Vagina (tissue), 2 donors: ENCODE results near the gene FCER2.

ENCODE experiments used
- POLR2AphosphoS5 ChIP-seq, 2 donors: sonication (generic); formaldehyde crosslinking; IDR thresholded peaks; one replicate each; pipeline ENCODE4 v1.9.0; 2017; ENCODE audit warnings: antibody characterized with exemption in 2 of 2, mild to moderate bottlenecking in 2 of 2, low read depth in 1 of 2; ENCODE audit not compliant: insufficient read depth in 1 of 2
- TF ChIP-seq, protein P1 (sequence below), 3 experiments: fragments of 450-650 bp in 2 of 3; fragments of 200-600 bp in 1 of 3; sonication (generic) in 1 of 3; IDR thresholded peaks; one replicate each; pipeline ENCODE4 v1.5.1; 2017 to 2019; ENCODE audit warnings: antibody characterized with exemption in 3 of 3, mild to moderate bottlenecking in 2 of 3, moderate library complexity in 2 of 3

DNA sequence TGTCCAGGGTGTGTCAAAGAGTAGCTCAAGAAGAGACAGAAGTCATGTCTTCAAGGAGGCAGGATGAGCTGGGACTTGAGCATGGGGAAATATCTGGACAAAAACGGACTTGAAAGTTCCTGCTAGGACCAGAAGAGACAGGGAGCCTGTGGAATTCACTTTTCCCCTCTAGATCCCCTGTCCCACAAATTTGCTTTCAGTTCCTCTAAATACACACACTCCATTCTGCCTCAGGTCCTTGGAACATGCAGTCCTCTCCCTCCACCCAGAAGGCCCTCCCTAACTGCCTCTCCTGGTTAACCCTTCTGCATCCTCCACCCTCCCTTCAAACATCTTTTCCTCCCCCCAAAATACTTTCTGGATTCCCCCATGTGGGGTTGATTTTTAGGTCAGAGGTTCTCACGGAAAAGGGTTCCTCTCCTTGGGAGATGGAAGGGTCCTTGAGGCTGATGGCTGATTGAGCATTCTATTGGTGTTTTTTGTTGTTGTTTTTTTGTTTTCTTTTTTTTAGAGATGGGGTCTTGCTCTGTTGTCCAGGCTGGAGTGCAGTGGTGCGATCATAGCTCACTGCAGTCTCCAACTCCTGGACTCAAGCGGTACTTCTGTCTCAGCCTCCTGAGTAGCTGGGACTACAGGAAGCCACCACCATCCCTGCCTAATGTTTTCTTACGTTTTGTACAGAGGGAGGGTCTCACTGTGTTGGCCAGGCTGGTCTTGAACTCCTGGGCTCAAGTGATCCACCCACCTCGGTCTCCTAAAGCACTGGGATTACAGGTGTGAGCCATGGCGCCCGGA lies 40.0 kb downstream of the FCER2 start:
- TF ChIP-seq, protein P1, sequence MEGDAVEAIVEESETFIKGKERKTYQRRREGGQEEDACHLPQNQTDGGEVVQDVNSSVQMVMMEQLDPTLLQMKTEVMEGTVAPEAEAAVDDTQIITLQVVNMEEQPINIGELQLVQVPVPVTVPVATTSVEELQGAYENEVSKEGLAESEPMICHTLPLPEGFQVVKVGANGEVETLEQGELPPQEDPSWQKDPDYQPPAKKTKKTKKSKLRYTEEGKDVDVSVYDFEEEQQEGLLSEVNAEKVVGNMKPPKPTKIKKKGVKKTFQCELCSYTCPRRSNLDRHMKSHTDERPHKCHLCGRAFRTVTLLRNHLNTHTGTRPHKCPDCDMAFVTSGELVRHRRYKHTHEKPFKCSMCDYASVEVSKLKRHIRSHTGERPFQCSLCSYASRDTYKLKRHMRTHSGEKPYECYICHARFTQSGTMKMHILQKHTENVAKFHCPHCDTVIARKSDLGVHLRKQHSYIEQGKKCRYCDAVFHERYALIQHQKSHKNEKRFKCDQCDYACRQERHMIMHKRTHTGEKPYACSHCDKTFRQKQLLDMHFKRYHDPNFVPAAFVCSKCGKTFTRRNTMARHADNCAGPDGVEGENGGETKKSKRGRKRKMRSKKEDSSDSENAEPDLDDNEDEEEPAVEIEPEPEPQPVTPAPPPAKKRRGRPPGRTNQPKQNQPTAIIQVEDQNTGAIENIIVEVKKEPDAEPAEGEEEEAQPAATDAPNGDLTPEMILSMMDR (IDR thresholded peaks at IDR 0.05), result no peak
- no peak for TF ChIP-seq POLR2AphosphoS5 (IDR thresholded peaks at IDR 0.05; ENCODE audit: insufficient read depth in 1 of 2, low read depth in 1 of 2)
